A549 treated with CORT108297 at 1 μM for 4 hours (cell line): ENCODE data around the gene XRCC2. TPM values are rescaled to one million over a fixed set of nuclear protein-coding genes. Genes with fewer than 3 reads are reported as not detected.

Experiments
- total RNA-seq: library from RNA; stranded (reverse); fragments of 200-300 nt; extraction: Qiagen RNA extraction; gene quantifications from 5 replicates; pipeline ENCODE4 v1.2.3, GENCODE V29; 2022

The XRCC2 gene
- 3.7 to 6.3 TPM (median 5.4 TPM) in 5 replicates for total RNA-seq

GRCh38 chr7:152675759-152676636, at the start of gene XRCC2:
Gene XRCC2 (minus strand): TSS chr7:152676141. CDS start chr7:152676079, 62 bp downstream.

Other genes with a start within 250 kb of the XRCC2 start
- gene KMT2C, start 240.1 kb downstream of the XRCC2 start, total RNA-seq: 6.3 to 8.3 TPM (median 7.5 TPM) in 5 replicates
- 10.4 to 14.3 TPM (median 12.7 TPM) in 5 replicates for gene ACTR3B, start 83.6 kb upstream of the XRCC2 start, total RNA-seq